Measurements from ENCODE around the gene TAF11L13.

DNA sequence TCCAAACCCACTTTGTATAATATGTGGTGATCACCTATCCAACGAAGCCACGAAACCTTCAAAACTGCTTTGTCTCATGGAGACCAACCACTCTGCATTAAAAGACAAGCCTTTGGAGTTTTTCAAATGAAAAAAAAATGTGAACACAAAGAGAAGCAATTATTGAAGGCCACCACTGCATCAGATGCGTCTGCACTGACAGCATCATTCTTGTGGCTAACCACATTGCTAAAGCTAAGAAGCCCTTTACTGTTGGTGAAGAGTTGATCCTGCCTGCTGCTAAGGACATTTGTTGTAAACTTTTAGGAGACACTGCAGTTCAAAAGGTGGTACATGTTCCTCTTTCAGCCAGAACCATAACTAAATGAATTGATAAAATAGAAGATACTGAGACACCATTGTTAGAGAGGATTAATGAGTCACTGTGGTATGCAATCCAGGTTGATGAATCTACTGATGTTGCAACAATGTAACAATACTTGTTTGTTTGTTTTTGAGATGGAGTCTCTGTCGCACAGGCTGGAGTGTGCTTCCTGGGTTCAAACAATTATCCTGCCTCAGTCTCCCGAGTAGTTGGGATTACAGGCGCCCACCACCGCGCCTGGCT is 47.8 kb downstream of the TAF11L13 start:
- TF ChIP-seq ZC3H10 (CRISPR knock-in tag; IDR thresholded peaks at IDR 0.05) (no peak), ZFP30 (CRISPR knock-in tag; IDR thresholded peaks at IDR 0.05) (no peak), RARB (CRISPR knock-in tag; IDR thresholded peaks at IDR 0.05) (no peak), ESRRG (CRISPR knock-in tag; IDR thresholded peaks at IDR 0.05) (no peak), ISL1 (CRISPR knock-in tag; IDR thresholded peaks at IDR 0.05) (no peak), SNAI2 (CRISPR knock-in tag; IDR thresholded peaks at IDR 0.05) (no peak), CSDC2 (CRISPR knock-in tag; IDR thresholded peaks at IDR 0.05) (no peak)
- TF ChIP-seq, protein P1, sequence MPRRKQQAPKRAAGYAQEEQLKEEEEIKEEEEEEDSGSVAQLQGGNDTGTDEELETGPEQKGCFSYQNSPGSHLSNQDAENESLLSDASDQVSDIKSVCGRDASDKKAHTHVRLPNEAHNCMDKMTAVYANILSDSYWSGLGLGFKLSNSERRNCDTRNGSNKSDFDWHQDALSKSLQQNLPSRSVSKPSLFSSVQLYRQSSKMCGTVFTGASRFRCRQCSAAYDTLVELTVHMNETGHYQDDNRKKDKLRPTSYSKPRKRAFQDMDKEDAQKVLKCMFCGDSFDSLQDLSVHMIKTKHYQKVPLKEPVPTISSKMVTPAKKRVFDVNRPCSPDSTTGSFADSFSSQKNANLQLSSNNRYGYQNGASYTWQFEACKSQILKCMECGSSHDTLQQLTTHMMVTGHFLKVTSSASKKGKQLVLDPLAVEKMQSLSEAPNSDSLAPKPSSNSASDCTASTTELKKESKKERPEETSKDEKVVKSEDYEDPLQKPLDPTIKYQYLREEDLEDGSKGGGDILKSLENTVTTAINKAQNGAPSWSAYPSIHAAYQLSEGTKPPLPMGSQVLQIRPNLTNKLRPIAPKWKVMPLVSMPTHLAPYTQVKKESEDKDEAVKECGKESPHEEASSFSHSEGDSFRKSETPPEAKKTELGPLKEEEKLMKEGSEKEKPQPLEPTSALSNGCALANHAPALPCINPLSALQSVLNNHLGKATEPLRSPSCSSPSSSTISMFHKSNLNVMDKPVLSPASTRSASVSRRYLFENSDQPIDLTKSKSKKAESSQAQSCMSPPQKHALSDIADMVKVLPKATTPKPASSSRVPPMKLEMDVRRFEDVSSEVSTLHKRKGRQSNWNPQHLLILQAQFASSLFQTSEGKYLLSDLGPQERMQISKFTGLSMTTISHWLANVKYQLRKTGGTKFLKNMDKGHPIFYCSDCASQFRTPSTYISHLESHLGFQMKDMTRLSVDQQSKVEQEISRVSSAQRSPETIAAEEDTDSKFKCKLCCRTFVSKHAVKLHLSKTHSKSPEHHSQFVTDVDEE (CRISPR knock-in tag; IDR thresholded peaks at IDR 0.05), result no peak
- TF ChIP-seq, protein P2, sequence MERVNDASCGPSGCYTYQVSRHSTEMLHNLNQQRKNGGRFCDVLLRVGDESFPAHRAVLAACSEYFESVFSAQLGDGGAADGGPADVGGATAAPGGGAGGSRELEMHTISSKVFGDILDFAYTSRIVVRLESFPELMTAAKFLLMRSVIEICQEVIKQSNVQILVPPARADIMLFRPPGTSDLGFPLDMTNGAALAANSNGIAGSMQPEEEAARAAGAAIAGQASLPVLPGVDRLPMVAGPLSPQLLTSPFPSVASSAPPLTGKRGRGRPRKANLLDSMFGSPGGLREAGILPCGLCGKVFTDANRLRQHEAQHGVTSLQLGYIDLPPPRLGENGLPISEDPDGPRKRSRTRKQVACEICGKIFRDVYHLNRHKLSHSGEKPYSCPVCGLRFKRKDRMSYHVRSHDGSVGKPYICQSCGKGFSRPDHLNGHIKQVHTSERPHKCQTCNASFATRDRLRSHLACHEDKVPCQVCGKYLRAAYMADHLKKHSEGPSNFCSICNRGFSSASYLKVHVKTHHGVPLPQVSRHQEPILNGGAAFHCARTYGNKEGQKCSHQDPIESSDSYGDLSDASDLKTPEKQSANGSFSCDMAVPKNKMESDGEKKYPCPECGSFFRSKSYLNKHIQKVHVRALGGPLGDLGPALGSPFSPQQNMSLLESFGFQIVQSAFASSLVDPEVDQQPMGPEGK (CRISPR knock-in tag; IDR thresholded peaks at IDR 0.05; ENCODE audit: borderline replicate concordance), result no peak
